HL-60 (cell line): ENCODE results near the gene PRRX2.

ENCODE experiments used
- GABPA ChIP-seq: IDR thresholded peaks from 2 replicates; pipeline ENCODE4 v1.6.1; 2012; ENCODE audit warnings: low read depth
- POLR2AphosphoS5 ChIP-seq: IDR thresholded peaks from 2 replicates; pipeline ENCODE4 v1.6.1; 2012; ENCODE audit warnings: low read depth
- SPI1 ChIP-seq: IDR thresholded peaks from 2 replicates; pipeline ENCODE4 v1.6.1; 2012; ENCODE audit warnings: low read depth, mild to moderate bottlenecking, borderline replicate concordance
- TF ChIP-seq, protein P1 (sequence below): IDR thresholded peaks from one replicate; pipeline ENCODE4 v1.5.1; 2011; ENCODE audit warnings: low read length, control low read depth, inconsistent platforms; ENCODE audit not compliant: insufficient read depth
- TF ChIP-seq, protein P2 (sequence below): IDR thresholded peaks from 2 replicates; pipeline ENCODE4 v1.6.1; 2012; ENCODE audit warnings: low read depth; ENCODE audit not compliant: insufficient replicate concordance

DNA sequence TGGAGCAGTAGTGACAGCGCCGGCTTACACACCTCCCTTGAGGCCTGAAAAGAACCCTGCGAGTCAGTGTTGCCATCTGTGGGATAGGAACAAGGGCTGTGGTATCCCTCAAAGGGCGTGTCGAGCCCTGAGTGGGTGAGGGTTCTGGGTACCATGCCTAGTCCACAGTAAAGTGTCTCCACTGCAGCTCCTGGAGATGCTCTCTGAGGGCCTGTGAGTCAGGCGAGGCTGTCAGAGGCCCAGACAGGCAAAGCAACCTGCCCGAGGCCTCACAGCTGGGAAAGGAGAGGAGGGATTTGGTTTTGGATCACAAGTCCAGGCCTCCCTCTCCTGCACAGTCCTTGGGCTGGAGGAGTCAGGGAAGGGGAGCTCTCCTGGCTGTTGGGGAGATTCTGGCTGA lies 6.1 kb downstream of the PRRX2 start:
- TF ChIP-seq, protein P1, sequence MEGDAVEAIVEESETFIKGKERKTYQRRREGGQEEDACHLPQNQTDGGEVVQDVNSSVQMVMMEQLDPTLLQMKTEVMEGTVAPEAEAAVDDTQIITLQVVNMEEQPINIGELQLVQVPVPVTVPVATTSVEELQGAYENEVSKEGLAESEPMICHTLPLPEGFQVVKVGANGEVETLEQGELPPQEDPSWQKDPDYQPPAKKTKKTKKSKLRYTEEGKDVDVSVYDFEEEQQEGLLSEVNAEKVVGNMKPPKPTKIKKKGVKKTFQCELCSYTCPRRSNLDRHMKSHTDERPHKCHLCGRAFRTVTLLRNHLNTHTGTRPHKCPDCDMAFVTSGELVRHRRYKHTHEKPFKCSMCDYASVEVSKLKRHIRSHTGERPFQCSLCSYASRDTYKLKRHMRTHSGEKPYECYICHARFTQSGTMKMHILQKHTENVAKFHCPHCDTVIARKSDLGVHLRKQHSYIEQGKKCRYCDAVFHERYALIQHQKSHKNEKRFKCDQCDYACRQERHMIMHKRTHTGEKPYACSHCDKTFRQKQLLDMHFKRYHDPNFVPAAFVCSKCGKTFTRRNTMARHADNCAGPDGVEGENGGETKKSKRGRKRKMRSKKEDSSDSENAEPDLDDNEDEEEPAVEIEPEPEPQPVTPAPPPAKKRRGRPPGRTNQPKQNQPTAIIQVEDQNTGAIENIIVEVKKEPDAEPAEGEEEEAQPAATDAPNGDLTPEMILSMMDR = no peak
- TF ChIP-seq, protein P2, sequence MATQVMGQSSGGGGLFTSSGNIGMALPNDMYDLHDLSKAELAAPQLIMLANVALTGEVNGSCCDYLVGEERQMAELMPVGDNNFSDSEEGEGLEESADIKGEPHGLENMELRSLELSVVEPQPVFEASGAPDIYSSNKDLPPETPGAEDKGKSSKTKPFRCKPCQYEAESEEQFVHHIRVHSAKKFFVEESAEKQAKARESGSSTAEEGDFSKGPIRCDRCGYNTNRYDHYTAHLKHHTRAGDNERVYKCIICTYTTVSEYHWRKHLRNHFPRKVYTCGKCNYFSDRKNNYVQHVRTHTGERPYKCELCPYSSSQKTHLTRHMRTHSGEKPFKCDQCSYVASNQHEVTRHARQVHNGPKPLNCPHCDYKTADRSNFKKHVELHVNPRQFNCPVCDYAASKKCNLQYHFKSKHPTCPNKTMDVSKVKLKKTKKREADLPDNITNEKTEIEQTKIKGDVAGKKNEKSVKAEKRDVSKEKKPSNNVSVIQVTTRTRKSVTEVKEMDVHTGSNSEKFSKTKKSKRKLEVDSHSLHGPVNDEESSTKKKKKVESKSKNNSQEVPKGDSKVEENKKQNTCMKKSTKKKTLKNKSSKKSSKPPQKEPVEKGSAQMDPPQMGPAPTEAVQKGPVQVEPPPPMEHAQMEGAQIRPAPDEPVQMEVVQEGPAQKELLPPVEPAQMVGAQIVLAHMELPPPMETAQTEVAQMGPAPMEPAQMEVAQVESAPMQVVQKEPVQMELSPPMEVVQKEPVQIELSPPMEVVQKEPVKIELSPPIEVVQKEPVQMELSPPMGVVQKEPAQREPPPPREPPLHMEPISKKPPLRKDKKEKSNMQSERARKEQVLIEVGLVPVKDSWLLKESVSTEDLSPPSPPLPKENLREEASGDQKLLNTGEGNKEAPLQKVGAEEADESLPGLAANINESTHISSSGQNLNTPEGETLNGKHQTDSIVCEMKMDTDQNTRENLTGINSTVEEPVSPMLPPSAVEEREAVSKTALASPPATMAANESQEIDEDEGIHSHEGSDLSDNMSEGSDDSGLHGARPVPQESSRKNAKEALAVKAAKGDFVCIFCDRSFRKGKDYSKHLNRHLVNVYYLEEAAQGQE = no peak
- no peak for TF ChIP-seq GABPA
- no peak for TF ChIP-seq POLR2AphosphoS5
- no peak for TF ChIP-seq SPI1
